ENCODE results near the gene MARCHF6.

GRCh38 chr5:10317825-10318682 lies 35.4 kb upstream of the MARCHF6 start:
- TF ChIP-seq CTCF (conservative IDR thresholded peaks at IDR 0.05; ENCODE audit: low read depth, low read length) (no peak), EZH2 (IDR thresholded peaks at IDR 0.05; ENCODE audit: borderline replicate concordance, low read depth, low read length, poor library complexity, severe bottlenecking) (no peak)
